Body of pancreas (tissue), 4 donors: ENCODE data around the gene GOPC.

Experiments
- CTCF ChIP-seq, 7 experiments: fragments of 450-650 bp in 4 of 7; fragments of 200-600 bp in 3 of 7; sonication (generic) in 3 of 7; IDR thresholded peaks; one replicate each; pipeline ENCODE4 v1.5.1; 2016 to 2019; ENCODE audit warnings: antibody characterized with exemption in 7 of 7
- POLR2A ChIP-seq, 3 donors: fragments of 450-650 bp; IDR thresholded peaks; one replicate each; pipeline ENCODE4 v1.6.1; 2016; ENCODE audit warnings: antibody characterized with exemption in 3 of 3, mild to moderate bottlenecking in 2 of 3

GRCh38 chr6:117548797-117549301 lies 53.5 kb downstream of the GOPC start:
- TF ChIP-seq POLR2A (IDR thresholded peaks at IDR 0.05) (no peak), CTCF (IDR thresholded peaks at IDR 0.05) (no peak)
